Nephron progenitor cell (in vitro differentiated cells): ENCODE data around the gene KRTAP13-1.

Experiments
- DNase-seq: peaks from one replicate; pipeline ENCODE4 v3.0.0; 2021
- H3K27ac Mint-ChIP-seq: 2 replicates; pipeline ENCODE4 v1.8.0; 2021; ENCODE audit warnings: mild to moderate bottlenecking, moderate library complexity, mixed read lengths
- H3K27me3 Mint-ChIP-seq: 2 replicates; pipeline ENCODE4 v1.8.0; 2021; ENCODE audit warnings: mild to moderate bottlenecking, low read depth, mixed read lengths; ENCODE audit not compliant: poor library complexity
- H3K36me3 Mint-ChIP-seq: 2 replicates; pipeline ENCODE4 v1.8.0; 2021; ENCODE audit warnings: low read depth, mixed read lengths
- H3K4me1 Mint-ChIP-seq: 2 replicates; pipeline ENCODE4 v1.8.0; 2021; ENCODE audit warnings: mixed read lengths
- H3K4me3 Mint-ChIP-seq: 2 replicates; pipeline ENCODE4 v1.8.0; 2021; ENCODE audit warnings: mild to moderate bottlenecking, moderate library complexity, mixed read lengths
- H3K9me3 Mint-ChIP-seq: 2 replicates; pipeline ENCODE4 v1.8.0; 2021; ENCODE audit warnings: mild to moderate bottlenecking, moderate library complexity, mixed read lengths
- CTCF ChIP-seq: fragments of 200-600 bp; sonication (generic); IDR thresholded peaks from 2 replicates; pipeline ENCODE4 v1.5.0; 2021; ENCODE audit warnings: antibody characterized with exemption

Gene KRTAP13-1

GRCh38 chr21:30415993-30416392, 20.2 kb downstream of the KRTAP13-1 start:
- no peak overlapping the region for H3K27ac Mint-ChIP-seq
- H3K4me3 Mint-ChIP-seq: no peak overlapping the region
- TF ChIP-seq CTCF: no peak
- peaks cover 11% of the 10 kb centered on the region for H3K36me3 Mint-ChIP-seq
- H3K9me3 Mint-ChIP-seq: peaks cover 52% of the 10 kb centered on the region
- H3K4me1 Mint-ChIP-seq: no peaks in the 10 kb centered on the region
- DNase-seq: no peak
- H3K27me3 Mint-ChIP-seq: peaks cover 4% of the 10 kb centered on the region

- TF ChIP-seq CTCF: no peak
- Mint-ChIP-seq H3K27me3 (peaks cover 8% of the 10 kb centered on the region), H3K4me3 (no peak within 1 kb of the TSS), H3K27ac (peak within 1 kb of the TSS; percentile 17), H3K4me1 (no peaks in the 10 kb centered on the region), H3K36me3 (no peaks in the 10 kb centered on the region), H3K9me3 (peaks cover 20% of the 10 kb centered on the region)
- DNase-seq: no peak
These were observed 30.0 kb downstream of the KRTAP13-1 start, which contains the start of gene KRTAP13-3 for GRCh38 chr21:30425826-30426225. TSS of gene KRTAP13-3 (minus strand) at chr21:30425926. CDS start at chr21:30425912, 14 bp downstream.

- no peak for TF ChIP-seq CTCF
- H3K27ac Mint-ChIP-seq: no peak overlapping the region
- H3K4me3 Mint-ChIP-seq: no peak overlapping the region
- DNase-seq: no peak
- H3K9me3 Mint-ChIP-seq: peaks cover 15% of the 10 kb centered on the region
- H3K27me3 Mint-ChIP-seq: peaks cover 8% of the 10 kb centered on the region
- no peaks in the 10 kb centered on the region for H3K36me3 Mint-ChIP-seq
- H3K4me1 Mint-ChIP-seq: no peaks in the 10 kb centered on the region
These were observed 30.9 kb downstream of the KRTAP13-1 start for GRCh38 chr21:30426731-30427130.

GRCh38 chr21:30430170-30430655, 34.4 kb downstream of the KRTAP13-1 start, which contains the start of gene KRTAP13-4:
TSS of gene KRTAP13-4 (plus strand) at chr21:30430220. CDS start at chr21:30430276, 56 bp downstream.
- Mint-ChIP-seq H3K27me3 (peaks cover 13% of the 10 kb centered on the region), H3K4me3 (peak within 1 kb of the TSS; percentile 17), H3K4me1 (no peaks in the 10 kb centered on the region), H3K9me3 (peaks cover 9% of the 10 kb centered on the region), H3K27ac (no peak within 1 kb of the TSS), H3K36me3 (no peaks in the 10 kb centered on the region)
- DNase-seq: no peak
- no peak for TF ChIP-seq CTCF

- no peak overlapping the region for H3K4me3 Mint-ChIP-seq
- TF ChIP-seq CTCF: peak; percentile 45
- H3K9me3 Mint-ChIP-seq: no peaks in the 10 kb centered on the region
- peak; percentile 30 for DNase-seq
- no peaks in the 10 kb centered on the region for H3K36me3 Mint-ChIP-seq
- H3K27me3 Mint-ChIP-seq: peaks cover 13% of the 10 kb centered on the region
- H3K27ac Mint-ChIP-seq: no peak overlapping the region
- peaks cover 7% of the 10 kb centered on the region for H3K4me1 Mint-ChIP-seq
These were observed 38.3 kb downstream of the KRTAP13-1 start for GRCh38 chr21:30434033-30434631.
